T-cell (primary cell): ENCODE data around the gene ZNF555. TPM values are rescaled to one million over a fixed set of nuclear protein-coding genes. Genes with fewer than 3 reads are reported as not detected.

Experiments used
- ATAC-seq, 4 experiments: fragments of 200-7000 bp in 3 of 4; fragments of 150-1000 bp in 1 of 4; cut with Tn5 transposase; replicated peaks in 1 of 4; 1 replicate in 3 of 4; 2 replicates in 1 of 4; pipeline ENCODE4 v1.10.0; 2021; ENCODE audit warnings: moderate library complexity in 3 of 4, mild to moderate bottlenecking in 2 of 4, moderate number of reproducible peaks in 1 of 4
- CTCF ChIA-PET, 2 donors: fragments of 300-600 bp; sonication (Branson Sonifier 250); formaldehyde crosslinking; loops; one replicate each; lab custom pipeline; 2022; ENCODE audit warnings: antibody characterized with exemption in 2 of 2; lab: Charles Lee
- POLR2A ChIA-PET, 2 donors: fragments of 300-600 bp; sonication (Branson Sonifier 250); formaldehyde crosslinking; loops; one replicate each; lab custom pipeline; 2022; ENCODE audit warnings: antibody characterized with exemption in 2 of 2; lab: Charles Lee
- DNase-seq, 35 experiments: peaks; one replicate each; pipeline versions ENCODE4 v3.0.0 to v3.0.0-alpha.2; 2013 to 2023
- H3K27ac ChIP-seq: one replicate; pipeline ENCODE4 v1.5.1; 2013; ENCODE audit warnings: low read length
- H3K27me3 ChIP-seq, 2 experiments: replicated peaks in 1 of 2; 1 replicate in 1 of 2; 2 replicates in 1 of 2; pipeline versions ENCODE4 v1.6.1 to v1.7.0; 2013; ENCODE audit warnings: low read length in 1 of 2, mixed read lengths in 1 of 2; ENCODE audit not compliant: control insufficient read depth in 2 of 2, insufficient read depth in 2 of 2; ENCODE audit errors: extremely low read depth in 1 of 2
- H3K36me3 ChIP-seq, 2 donors: 1 replicate in 1 of 2; 2 replicates in 1 of 2; pipeline versions ENCODE4 v1.6.1 to v1.7.0; 2013; ENCODE audit warnings: low read length in 1 of 2; ENCODE audit not compliant: control insufficient read depth in 2 of 2, insufficient read depth in 1 of 2; ENCODE audit errors: extremely low read depth in 1 of 2
- H3K4me1 ChIP-seq, 2 experiments: 1 replicate in 1 of 2; 2 replicates in 1 of 2; pipeline versions ENCODE4 v1.6.1 to v1.7.0; 2013; ENCODE audit warnings: low read length in 2 of 2, mixed read lengths in 1 of 2; ENCODE audit not compliant: insufficient read depth in 2 of 2, control insufficient read depth in 1 of 2; ENCODE audit errors: extremely low read depth in 1 of 2
- H3K4me3 ChIP-seq, 2 donors: 1 replicate in 1 of 2; 2 replicates in 1 of 2; pipeline versions ENCODE4 v1.5.1 to v1.7.0; 2013; ENCODE audit warnings: mild to moderate bottlenecking in 2 of 2, low read length in 1 of 2, moderate library complexity in 1 of 2; ENCODE audit not compliant: control insufficient read depth in 1 of 2; ENCODE audit errors: extremely low read depth in 1 of 2
- H3K9me3 ChIP-seq: 2 replicates; pipeline ENCODE4 v1.7.0; 2013
- H3K27ac Mint-ChIP-seq, 2 donors: one replicate each; pipeline ENCODE4 v1.8.0; 2020 to 2021; ENCODE audit warnings: mild to moderate bottlenecking in 2 of 2, mixed read lengths in 2 of 2
- H3K27me3 Mint-ChIP-seq, 2 donors: one replicate each; pipeline ENCODE4 v1.8.0; 2021 to 2022; ENCODE audit warnings: mixed read lengths in 2 of 2
- H3K36me3 Mint-ChIP-seq: one replicate; pipeline ENCODE4 v1.8.0; 2021; ENCODE audit warnings: mixed read lengths
- H3K4me1 Mint-ChIP-seq, 3 donors: one replicate each; pipeline ENCODE4 v1.8.0; 2020 to 2022; ENCODE audit warnings: mixed read lengths in 3 of 3, mild to moderate bottlenecking in 1 of 3
- H3K4me3 Mint-ChIP-seq, 3 donors: one replicate each; pipeline ENCODE4 v1.8.0; 2020 to 2022; ENCODE audit warnings: mild to moderate bottlenecking in 3 of 3, mixed read lengths in 3 of 3, moderate library complexity in 3 of 3
- H3K9me3 Mint-ChIP-seq, 3 donors: one replicate each; pipeline ENCODE4 v1.8.0; 2020 to 2022; ENCODE audit warnings: mixed read lengths in 3 of 3
- WGBS: methylation state at CpG from one replicate; pipeline ENCODE4 v1.1.5; 2013; ENCODE audit warnings: missing lambda C conversion rate; ENCODE audit not compliant: insufficient coverage; 5-methylcytosine and 5-hydroxymethylcytosine counted together
- total RNA-seq, 35 experiments: library from RNA in 6 of 35; stranded (reverse) in 6 of 35; fragments of 120-200 nt in 1 of 35; gene quantifications; one replicate each; pipeline versions ENCODE4 v1.2.1 to v1.2.4 and lab custom pipeline; 2013 to 2026

The ZNF555 gene
- total RNA-seq, 5 donors from 2014 or later (not counting 1 experiment from before 2014, with no cell fraction given) = 3.7 to 10.9 (median 6.7) TPM

- no peak overlapping the region for H3K4me3 ChIP-seq
- no peak overlapping the region for H3K27ac ChIP-seq
- ATAC-seq (no peak), DNase-seq (no peak)
- H3K27me3 Mint-ChIP-seq = no peaks in the 10 kb centered on the region
- no peaks in the 10 kb centered on the region for H3K4me1 ChIP-seq
- peaks cover 22 to 35% of the 10 kb centered on the region in 2 donors for H3K36me3 ChIP-seq
- H3K9me3 ChIP-seq = no peaks in the 10 kb centered on the region
- no peak overlapping the region for H3K27ac Mint-ChIP-seq
- H3K36me3 Mint-ChIP-seq = peaks cover 16% of the 10 kb centered on the region
- H3K4me3 Mint-ChIP-seq = no peak overlapping the region
- CTCF ChIA-PET = no interaction called here
- no peaks in the 10 kb centered on the region for H3K27me3 ChIP-seq
- POLR2A ChIA-PET = no interaction called here
- no peaks in the 10 kb centered on the region for H3K9me3 Mint-ChIP-seq
- WGBS = 96% methylated on average over 23 of the region's 27 CpGs
- H3K4me1 Mint-ChIP-seq = no peaks in the 10 kb centered on the region
These were observed 45.2 kb upstream of the ZNF555 start for GRCh38 chr19:2795827-2796658.

GRCh38 chr19:2796659-2797266 is 44.5 kb upstream of the ZNF555 start:
- WGBS = 98% methylated on average over 20 of the region's 23 CpGs
- no peak overlapping the region for H3K4me3 Mint-ChIP-seq
- no peak overlapping the region for H3K27ac Mint-ChIP-seq
- DNase-seq = no peak
- no peaks in the 10 kb centered on the region for H3K27me3 Mint-ChIP-seq
- Histone ChIP-seq H3K4me1 (no peaks in the 10 kb centered on the region), H3K9me3 (no peaks in the 10 kb centered on the region), H3K4me3 (no peak overlapping the region), H3K27ac (no peak overlapping the region), H3K27me3 (no peaks in the 10 kb centered on the region), H3K36me3 (peaks cover 23 to 30% of the 10 kb centered on the region in 2 donors)
- CTCF ChIA-PET = no interaction called here
- H3K36me3 Mint-ChIP-seq = peaks cover 18% of the 10 kb centered on the region
- H3K4me1 Mint-ChIP-seq = no peaks in the 10 kb centered on the region
- no peak for ATAC-seq
- POLR2A ChIA-PET = no interaction called here
- H3K9me3 Mint-ChIP-seq = no peaks in the 10 kb centered on the region

- no peaks in the 10 kb centered on the region for H3K4me1 ChIP-seq
- H3K4me3 ChIP-seq = no peak overlapping the region
- Mint-ChIP-seq H3K9me3 (no peaks in the 10 kb centered on the region), H3K27me3 (no peaks in the 10 kb centered on the region), H3K4me3 (no peak overlapping the region), H3K36me3 (peaks cover 16% of the 10 kb centered on the region), H3K27ac (no peak overlapping the region), H3K4me1 (no peaks in the 10 kb centered on the region)
- ATAC-seq = no peak
- no peak overlapping the region for H3K27ac ChIP-seq
- H3K9me3 ChIP-seq = no peaks in the 10 kb centered on the region
- whole genome bisulfite sequencing = 97% methylated on average over 11 of the region's 15 CpGs
- H3K27me3 ChIP-seq = no peaks in the 10 kb centered on the region
- ChIA-PET CTCF (no interaction called here), POLR2A (no interaction called here)
- no peak for DNase-seq
- peaks cover 23 to 26% of the 10 kb centered on the region in 2 donors for H3K36me3 ChIP-seq
These were observed 44.0 kb upstream of the ZNF555 start for GRCh38 chr19:2797280-2797679.

- ATAC-seq (no peak), DNase-seq (no peak)
- POLR2A ChIA-PET = interaction anchor here in 1 of 2 donors (0.6 kb wide), 1 partner anchor 1245 kb away, joined by 4 read pairs; no protein-coding TSS in a partner anchor
- Histone ChIP-seq H3K36me3 (peaks cover 23 to 30% of the 10 kb centered on the region in 2 donors), H3K4me3 (no peak overlapping the region), H3K9me3 (no peaks in the 10 kb centered on the region), H3K27ac (no peak overlapping the region), H3K27me3 (no peaks in the 10 kb centered on the region), H3K4me1 (no peaks in the 10 kb centered on the region)
- H3K36me3 Mint-ChIP-seq = peaks cover 21% of the 10 kb centered on the region
- H3K4me1 Mint-ChIP-seq = peaks cover 0 to 6% (median 0%) of the 10 kb centered on the region in 3 donors
- 96% methylated on average over 13 of the region's 16 CpGs for WGBS
- no peaks in the 10 kb centered on the region for H3K9me3 Mint-ChIP-seq
- no peak overlapping the region for H3K4me3 Mint-ChIP-seq
- no peak overlapping the region for H3K27ac Mint-ChIP-seq
- no peaks in the 10 kb centered on the region for H3K27me3 Mint-ChIP-seq
- CTCF ChIA-PET = no interaction called here
These were observed 43.1 kb upstream of the ZNF555 start for GRCh38 chr19:2798158-2798685.

GRCh38 chr19:2798733-2799132 is 42.5 kb upstream of the ZNF555 start:
- no peak overlapping the region for H3K4me3 ChIP-seq
- Mint-ChIP-seq H3K4me1 (peaks cover 0 to 6% (median 0%) of the 10 kb centered on the region in 3 donors), H3K36me3 (peaks cover 22% of the 10 kb centered on the region), H3K27ac (no peak overlapping the region), H3K9me3 (no peaks in the 10 kb centered on the region), H3K4me3 (no peak overlapping the region), H3K27me3 (no peaks in the 10 kb centered on the region)
- H3K9me3 ChIP-seq = no peaks in the 10 kb centered on the region
- ChIA-PET POLR2A (interaction anchor here in 1 of 2 donors (0.6 kb wide), 1 partner anchor 1245 kb away, joined by 4 read pairs; no protein-coding TSS in a partner anchor), CTCF (no interaction called here)
- peaks cover 23 to 30% of the 10 kb centered on the region in 2 donors for H3K36me3 ChIP-seq
- ATAC-seq = no peak
- 93% methylated on average over 4 of the region's 7 CpGs for WGBS
- H3K27me3 ChIP-seq = no peaks in the 10 kb centered on the region
- no peaks in the 10 kb centered on the region for H3K4me1 ChIP-seq
- no peak overlapping the region for H3K27ac ChIP-seq
- no peak for DNase-seq

- CTCF ChIA-PET = no interaction called here
- Mint-ChIP-seq H3K27me3 (no peaks in the 10 kb centered on the region), H3K36me3 (peaks cover 25% of the 10 kb centered on the region), H3K27ac (no peak overlapping the region), H3K4me3 (no peak overlapping the region), H3K4me1 (peaks cover 0 to 6% (median 0%) of the 10 kb centered on the region in 3 donors), H3K9me3 (no peaks in the 10 kb centered on the region)
- H3K4me3 ChIP-seq = no peak overlapping the region
- no peaks in the 10 kb centered on the region for H3K9me3 ChIP-seq
- no peaks in the 10 kb centered on the region for H3K4me1 ChIP-seq
- POLR2A ChIA-PET = no interaction called here
- no peak for DNase-seq
- 94% methylated on average over 40 of the region's 41 CpGs for WGBS
- H3K27ac ChIP-seq = no peak overlapping the region
- no peak for ATAC-seq
- peaks cover 22 to 30% of the 10 kb centered on the region in 2 donors for H3K36me3 ChIP-seq
- H3K27me3 ChIP-seq = no peaks in the 10 kb centered on the region
These were observed 41.8 kb upstream of the ZNF555 start for GRCh38 chr19:2799273-2800020.
